ENCODE results near the gene CGGBP1.
A peak's percentile ranks its signal among the peaks of the same experiment; 100 is the strongest.

The CGGBP1 gene

DNA sequence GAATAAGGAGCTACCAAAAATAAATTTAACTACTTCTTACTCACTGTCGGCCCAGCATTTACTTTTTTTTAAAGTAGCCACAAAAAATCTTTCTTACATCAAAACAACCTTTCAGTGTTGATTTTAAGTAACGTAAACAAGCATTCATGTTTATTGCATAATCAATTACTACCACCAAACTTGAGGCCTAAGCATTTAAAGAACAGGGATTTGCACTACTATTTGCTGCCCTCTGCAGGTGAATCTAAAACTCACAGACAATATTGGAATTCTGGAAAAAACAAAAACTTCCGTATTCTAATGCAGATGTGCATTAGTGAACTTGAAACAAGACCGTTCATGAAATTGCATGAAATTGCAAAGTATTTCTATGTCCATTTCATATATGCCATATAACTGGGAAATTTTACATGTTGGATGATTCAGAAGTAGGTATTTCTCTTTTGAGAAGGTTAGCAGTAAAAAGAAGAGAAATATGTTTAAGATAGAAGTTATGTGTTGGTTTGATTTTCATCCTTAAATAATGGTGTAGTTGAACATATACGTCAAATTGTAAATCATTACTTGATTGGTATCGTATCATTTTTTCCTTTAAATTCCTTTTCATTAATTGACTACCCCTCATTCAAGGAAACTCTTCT, 55.6 kb downstream of the CGGBP1 start:
- peak; percentile 91 for TF ChIP-seq CTCF (conservative IDR thresholded peaks at IDR 0.05)
- no peak overlapping the region for H3K27ac ChIP-seq

GRCh38 chr3:88002448-88002847, 56.4 kb downstream of the CGGBP1 start:
- no peak overlapping the region for H3K27ac ChIP-seq

More at GRCh38 chr3:88002448-88002847, 56.4 kb downstream of the CGGBP1 start:
- TF ChIP-seq CTCF (conservative IDR thresholded peaks at IDR 0.05), result no peak

All from VCaP (cell line).